Neural progenitor cell (in vitro differentiated cells): ENCODE results near the gene KRTAP10-2.

Source experiments
- EZH2 ChIP-seq: fragments of 200-600 bp; sonication (generic); IDR thresholded peaks from 2 replicates; pipeline ENCODE4 v1.6.1; 2017; ENCODE audit warnings: antibody characterized with exemption, mild to moderate bottlenecking, moderate library complexity
- EZH2phosphoT487 ChIP-seq: fragments of 200-600 bp; sonication (generic); IDR thresholded peaks from 2 replicates; pipeline ENCODE4 v1.6.1; 2017; ENCODE audit warnings: antibody characterized with exemption
- TF ChIP-seq, protein P1 (sequence below): fragments of 200-600 bp; sonication (generic); IDR thresholded peaks from 2 replicates; pipeline ENCODE4 v1.5.1; 2017; ENCODE audit warnings: antibody characterized with exemption, mild to moderate bottlenecking

DNA sequence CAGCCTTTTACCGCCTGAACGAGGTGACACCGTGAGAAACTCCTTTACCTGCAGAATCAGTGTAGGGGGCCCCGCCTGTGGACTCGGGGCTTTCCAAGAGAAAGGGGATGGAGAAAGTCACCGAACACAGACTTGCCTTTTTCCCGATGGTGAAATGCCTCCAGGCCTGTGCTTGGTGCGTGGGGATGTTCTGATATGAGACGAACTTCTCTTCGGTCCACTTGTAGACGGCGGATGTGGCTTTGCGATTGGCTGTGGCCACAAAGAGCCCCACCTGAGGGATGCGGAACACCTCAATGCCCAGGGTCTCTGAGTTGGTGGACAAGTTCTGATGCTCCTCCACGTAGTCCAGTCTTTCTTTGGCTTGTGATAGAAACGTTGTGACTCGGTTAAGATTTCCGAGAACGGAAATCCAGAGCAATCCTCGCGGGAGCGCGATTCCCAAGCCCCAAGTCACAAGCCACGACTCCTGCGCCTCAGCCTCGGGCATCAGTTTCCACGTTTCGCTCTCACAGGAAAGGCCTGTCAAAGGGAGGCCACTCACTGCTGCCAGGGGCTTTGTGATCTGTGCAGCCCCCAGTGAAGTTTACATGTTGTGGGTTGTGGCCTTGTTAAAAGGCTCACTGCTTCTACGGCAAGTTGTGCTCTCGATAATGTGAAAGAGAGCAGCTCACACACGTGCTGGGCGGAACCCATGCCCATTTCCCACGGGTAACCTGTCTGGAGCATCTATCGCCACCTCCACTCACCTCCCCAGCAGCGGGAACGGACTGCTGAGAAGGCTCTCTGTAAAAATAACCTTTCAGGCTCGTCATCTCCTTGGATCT lies 23.9 kb downstream of the KRTAP10-2 start:
- TF ChIP-seq, protein P1, sequence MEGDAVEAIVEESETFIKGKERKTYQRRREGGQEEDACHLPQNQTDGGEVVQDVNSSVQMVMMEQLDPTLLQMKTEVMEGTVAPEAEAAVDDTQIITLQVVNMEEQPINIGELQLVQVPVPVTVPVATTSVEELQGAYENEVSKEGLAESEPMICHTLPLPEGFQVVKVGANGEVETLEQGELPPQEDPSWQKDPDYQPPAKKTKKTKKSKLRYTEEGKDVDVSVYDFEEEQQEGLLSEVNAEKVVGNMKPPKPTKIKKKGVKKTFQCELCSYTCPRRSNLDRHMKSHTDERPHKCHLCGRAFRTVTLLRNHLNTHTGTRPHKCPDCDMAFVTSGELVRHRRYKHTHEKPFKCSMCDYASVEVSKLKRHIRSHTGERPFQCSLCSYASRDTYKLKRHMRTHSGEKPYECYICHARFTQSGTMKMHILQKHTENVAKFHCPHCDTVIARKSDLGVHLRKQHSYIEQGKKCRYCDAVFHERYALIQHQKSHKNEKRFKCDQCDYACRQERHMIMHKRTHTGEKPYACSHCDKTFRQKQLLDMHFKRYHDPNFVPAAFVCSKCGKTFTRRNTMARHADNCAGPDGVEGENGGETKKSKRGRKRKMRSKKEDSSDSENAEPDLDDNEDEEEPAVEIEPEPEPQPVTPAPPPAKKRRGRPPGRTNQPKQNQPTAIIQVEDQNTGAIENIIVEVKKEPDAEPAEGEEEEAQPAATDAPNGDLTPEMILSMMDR, result no peak
- TF ChIP-seq EZH2phosphoT487, result no peak
- TF ChIP-seq EZH2, result no peak
